WTC11 (cell line): ENCODE measurements around the gene IQGAP2.

ENCODE experiments used
- CTCF ChIP-seq: fragments of 200-600 bp; IDR thresholded peaks from 2 replicates; pipeline ENCODE4 v1.8.0; 2022; ENCODE audit warnings: antibody characterized with exemption
- SP1 ChIP-seq: sonication (generic); formaldehyde crosslinking; conservative IDR thresholded peaks from 2 replicates; pipeline ENCODE4 v1.8.1; 2022; ENCODE audit warnings: missing genetic modification reagents

GRCh38 chr5:76441101-76441500 lies 38.0 kb downstream of the IQGAP2 start:
- TF ChIP-seq CTCF (no peak), SP1 (CRISPR knock-in tag) (no peak)
